Smooth muscle cell of the brain vasculature (primary cell): Measurements from ENCODE around the gene DUSP12.
"Not testable (repeated sequence)": the region's sequence is repeated elsewhere in the genome, so short reads cannot be mapped to it uniquely, and the experiment has no call there.

Experiments used
- DNase-seq: peaks from one replicate; pipeline ENCODE4 v3.0.0-alpha.2; 2012; ENCODE audit warnings: low read depth, low spot score

DUSP12 gene

GRCh38 chr1:161769673-161770045 lies 20.1 kb downstream of the DUSP12 start:
- DNase-seq: not testable (repeated sequence)

DNA sequence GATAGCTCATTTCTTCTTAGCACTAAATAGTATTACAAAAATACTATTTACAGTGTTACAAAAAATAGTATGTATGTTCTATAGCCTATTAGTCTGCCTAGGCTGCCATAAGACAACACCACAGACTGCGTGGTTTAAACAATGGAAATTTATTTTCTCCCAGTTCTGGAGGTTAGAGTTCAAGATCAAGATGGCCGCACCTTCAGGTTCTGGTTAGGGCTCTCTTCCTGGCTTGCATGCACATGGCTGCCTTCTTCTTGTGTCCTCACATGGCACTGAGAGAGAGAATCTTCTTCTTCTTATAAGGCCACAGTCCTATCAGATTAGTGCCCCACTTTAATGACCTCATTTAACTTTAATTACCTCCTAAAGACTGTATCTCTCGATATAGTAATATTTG lies 20.7 kb downstream of the DUSP12 start:
- no peak for DNase-seq

GRCh38 chr1:161771161-161771560 lies 21.6 kb downstream of the DUSP12 start:
- DNase-seq: no peak

DNA sequence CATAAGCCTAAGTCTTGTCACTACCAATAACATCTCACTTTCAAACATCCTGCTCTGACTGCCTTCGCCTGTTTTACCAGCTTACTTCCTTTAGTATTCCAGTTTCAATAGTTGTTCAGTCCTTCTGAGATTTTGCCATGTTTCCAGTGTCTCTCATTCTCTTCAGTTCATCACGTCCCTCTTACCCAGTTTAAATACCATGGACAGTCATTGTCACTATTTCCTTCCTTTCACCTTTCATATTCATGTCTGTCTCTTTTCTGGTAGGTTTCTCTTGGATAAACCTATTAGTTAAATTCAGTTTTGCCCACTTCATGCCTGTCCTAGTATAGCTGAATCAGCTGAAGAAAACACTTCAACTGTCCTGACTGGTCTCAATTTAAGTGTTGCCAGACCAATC lies 22.4 kb downstream of the DUSP12 start:
- DNase-seq: no peak

GRCh38 chr1:161772397-161772796 lies 22.8 kb downstream of the DUSP12 start:
- no peak for DNase-seq

DNA sequence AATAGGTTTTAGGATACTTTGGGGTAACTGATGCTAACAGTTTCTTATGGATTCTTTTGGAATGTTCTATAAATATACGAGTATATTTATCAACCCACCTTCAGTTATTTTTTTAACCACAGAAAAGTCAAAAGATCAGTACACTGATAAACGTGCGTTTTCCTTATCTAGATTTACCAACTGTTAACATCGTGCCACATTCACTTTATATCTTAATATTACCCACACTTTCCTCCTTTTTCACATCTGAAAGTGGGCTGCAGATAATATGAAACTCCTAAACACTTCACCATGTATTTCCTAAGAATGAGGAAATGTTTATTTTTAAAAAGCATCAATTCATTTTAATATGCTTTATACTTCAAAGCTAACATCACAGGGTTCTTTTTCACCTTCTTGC lies 24.2 kb downstream of the DUSP12 start:
- DNase-seq: no peak

- no peak for DNase-seq
Measured at GRCh38 chr1:161777261-161777660, 27.7 kb downstream of the DUSP12 start.

DNA sequence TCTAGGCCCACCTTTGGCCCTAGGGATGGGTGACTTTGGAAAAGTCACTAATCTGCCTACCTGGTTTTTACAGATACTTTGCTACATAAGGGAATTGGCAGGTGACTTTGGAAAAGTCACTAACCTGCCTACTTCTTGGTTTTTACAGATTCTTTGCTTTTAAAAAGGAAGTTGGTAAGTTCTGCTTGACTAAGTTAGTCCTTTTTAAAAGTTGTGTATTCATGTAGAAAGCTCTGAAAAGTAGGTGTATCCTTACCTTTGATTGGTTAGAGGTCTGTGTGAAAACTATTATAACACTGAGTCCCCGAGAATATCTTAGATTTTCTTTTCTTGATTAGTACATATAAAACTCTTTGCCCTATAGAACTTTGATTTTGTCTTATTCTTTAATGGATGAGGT lies 28.9 kb downstream of the DUSP12 start:
- DNase-seq: no peak

DNA sequence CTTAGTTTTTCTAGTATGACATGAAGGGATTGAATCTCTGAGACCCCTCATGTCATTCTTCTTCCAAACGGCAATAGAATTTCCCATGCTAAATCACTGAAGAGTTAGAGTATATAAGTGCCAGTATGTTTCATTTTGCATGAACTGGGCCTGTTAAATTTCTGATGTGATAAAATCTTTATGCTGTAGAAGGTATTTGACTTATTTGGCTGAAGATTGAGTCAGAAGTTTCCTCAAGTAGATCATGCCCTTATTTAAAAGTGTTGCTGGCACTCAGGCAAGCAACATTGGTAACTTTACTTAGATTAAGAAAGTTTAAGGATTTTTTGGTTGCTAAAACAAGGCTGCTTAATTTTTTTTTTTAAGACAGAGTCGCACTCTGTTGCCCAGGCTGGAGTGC lies 29.8 kb downstream of the DUSP12 start:
- DNase-seq: no peak

GRCh38 chr1:161781995-161782394 lies 32.4 kb downstream of the DUSP12 start:
- no peak for DNase-seq

DNA sequence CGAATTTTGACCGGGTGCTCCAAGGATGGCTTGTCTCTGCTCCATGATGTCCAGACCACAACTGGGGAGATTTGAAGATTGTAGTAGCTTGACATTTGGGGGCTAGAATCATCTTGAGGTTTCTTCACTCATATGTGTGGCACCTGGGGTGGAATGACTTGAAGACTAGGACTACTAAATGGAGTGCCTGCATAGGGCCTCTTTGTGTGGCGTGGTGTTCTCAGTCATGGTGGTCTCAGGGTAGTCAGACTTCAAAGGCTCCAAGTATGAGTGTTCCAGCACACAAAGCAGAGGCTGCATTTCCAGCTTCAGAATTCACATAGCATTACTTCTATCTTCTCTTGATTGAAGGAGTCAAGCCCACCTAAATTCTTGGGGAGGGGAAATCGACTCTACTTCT lies 33.3 kb downstream of the DUSP12 start:
- no peak for DNase-seq

- DNase-seq: no peak
Measured at GRCh38 chr1:161784968-161785367, 35.4 kb downstream of the DUSP12 start.

DNA sequence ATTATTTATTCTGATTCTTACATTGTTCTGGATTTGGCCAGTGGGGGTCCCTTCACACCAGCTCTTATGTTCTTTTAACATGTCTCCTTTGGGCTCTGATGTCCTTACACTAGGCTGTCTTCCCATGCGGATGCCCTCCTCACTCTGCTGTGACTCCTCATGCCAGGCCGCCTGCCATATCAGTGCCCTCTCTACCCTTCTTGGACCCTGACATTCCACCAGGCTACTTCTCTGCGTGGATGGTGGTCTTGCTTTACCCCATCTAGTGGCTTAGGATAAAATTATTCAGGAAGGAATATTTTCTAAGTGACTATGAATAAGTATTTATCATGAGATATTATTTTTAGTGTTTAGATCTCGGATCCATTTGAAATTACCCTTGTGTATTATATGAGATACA lies 37.8 kb downstream of the DUSP12 start:
- no peak for DNase-seq

DNA sequence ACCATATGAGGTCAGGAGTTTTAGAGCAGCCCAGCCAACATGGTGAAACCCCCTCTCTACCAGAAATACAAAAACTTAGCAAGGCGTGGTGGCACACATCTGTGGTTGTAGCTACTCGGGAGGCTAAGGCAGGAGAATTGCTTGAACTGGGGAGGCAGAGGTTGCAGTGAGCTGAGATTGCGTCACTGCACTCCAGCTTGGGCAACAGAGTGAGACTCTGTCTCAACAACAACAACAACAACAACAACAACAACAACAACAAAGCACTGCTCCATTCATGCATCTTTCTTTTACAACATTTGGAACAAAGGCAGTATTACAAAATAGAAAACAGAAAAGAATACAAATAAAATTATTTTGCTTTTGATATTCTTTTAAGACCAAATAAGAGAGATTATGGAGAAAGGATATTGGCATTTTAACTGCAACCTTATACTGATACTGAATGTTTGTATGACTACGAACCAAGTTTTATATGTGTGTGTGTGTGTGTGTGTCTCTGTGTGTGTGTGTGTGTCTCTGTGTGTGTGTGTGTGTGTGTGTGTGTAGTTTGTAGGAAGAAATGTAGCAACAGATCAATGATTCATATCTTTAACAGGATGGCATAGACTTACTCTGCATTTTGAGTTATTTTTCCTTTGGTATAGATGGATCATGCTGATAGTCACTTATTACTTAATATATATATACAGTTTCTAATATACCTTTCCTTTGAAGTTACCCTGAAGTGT lies 41.2 kb downstream of the DUSP12 start:
- DNase-seq: no peak

DNA sequence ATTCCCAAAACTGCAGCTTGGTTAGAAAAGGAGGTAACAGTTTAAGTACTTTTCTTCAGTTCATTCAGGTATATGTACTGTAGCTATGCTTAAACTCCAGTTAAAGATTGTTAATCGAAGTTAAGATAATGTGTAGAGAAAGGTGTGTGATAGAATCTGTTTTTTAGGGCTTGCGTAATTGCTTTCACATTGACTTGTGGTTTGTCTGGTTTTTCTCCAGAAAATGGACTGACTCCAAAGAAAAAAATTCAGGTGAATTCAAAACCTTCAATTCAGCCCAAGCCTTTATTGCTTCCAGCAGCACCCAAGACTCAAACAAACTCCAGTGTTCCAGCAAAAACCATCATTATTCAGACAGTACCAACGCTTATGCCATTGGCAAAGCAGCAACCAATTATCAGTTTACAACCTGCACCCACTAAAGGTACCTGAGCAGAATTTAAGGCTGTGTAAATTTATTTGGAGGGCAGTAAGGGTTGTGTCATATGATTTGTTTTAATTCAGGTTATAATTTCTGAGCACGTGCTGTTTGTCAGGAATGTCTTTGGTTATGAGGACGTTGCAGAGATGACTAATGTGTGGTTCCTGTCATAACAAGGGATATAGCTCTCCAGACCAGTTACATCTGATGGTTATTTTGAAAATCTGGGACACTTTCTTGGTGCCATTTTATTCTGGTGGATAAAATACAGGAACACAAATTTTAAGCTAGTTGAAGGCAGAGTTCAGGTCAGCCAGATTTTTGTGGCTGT lies 42.5 kb downstream of the DUSP12 start:
- no peak for DNase-seq

DNA sequence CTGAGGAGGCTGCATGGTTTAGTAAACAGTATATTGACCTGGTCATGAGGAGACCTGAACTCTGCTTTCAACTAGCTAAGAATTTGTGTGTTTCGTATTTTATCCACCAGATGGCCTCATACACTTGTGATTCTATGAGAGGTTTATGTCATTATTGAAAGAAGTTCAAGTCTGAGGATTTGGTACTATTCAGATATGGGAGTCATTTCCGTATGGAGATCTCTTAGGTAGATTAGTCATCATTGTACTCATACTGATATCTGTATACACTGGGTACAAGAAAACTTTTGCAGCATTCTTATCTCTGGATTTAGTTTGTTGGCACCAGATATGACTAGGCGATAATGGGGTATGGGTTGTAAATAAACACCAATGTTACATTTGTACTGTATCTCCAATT lies 43.2 kb downstream of the DUSP12 start:
- peak; percentile 47 for DNase-seq

DNA sequence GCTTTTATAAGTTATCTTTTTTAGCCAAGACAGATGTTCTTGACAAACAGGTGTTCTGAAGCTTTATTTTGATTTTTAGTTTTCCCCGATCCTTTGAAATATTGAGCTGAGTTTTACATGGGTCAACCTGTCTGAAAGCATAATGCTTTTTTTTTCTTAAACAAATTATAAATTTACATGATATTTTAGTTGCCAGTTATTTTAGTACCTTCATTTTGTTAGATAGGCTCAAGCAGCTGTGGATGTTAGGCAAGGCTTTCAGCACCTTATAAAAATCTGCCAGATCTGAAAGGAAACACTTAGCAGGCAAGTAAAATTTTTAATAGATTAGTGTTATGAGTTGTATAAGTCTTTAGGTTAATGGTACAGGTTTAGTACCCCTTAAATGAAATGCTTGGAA lies 50.2 kb downstream of the DUSP12 start:
- DNase-seq: no peak

- DNase-seq: no peak
Measured at GRCh38 chr1:161801955-161802354, 52.4 kb downstream of the DUSP12 start.

- no peak for DNase-seq
Measured at GRCh38 chr1:161803181-161803580, 53.6 kb downstream of the DUSP12 start.

DNA sequence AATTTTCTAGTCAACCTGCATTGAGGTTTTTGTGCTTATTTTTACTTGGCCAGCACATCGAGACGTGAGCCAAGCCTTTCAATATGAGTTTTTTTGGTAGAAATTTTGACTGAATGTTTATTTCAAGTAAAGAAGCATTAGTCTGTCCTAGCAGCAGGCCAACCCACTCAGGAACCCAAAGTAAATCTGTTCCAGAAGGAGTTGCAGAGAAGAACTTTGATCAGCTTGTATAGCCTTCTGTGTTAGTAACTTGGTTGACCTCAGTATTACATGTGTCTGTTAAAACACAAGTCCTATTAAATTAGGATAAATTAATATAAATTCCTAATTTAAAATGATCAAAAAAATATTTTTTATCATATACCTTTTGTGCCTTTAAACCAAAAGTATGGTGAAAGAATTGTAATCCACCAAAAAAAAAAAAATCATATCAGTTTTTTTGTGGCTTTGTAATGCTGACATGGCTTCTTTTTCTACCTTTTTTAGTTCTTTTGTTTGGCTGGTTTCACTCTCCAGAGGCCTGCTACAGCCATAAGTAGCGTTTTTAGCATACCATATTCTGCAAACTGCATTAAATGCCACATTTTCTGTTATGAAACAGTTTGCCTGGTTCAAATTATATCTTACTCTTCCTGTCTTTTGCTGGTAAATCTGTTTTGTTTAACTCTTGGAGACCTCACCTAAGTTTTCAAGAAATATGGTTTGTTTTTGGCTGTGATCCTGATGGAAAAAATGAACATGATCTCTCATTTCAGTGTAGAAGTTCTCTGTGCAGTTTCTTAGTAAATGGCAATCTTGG lies 56.0 kb downstream of the DUSP12 start:
- DNase-seq: no peak
